OCI-LY3 (cell line): Measurements from ENCODE around the gene COG3.

ENCODE experiments used
- CTCF ChIP-seq: fragments of 200-600, 300-600 bp; sonication (generic); IDR thresholded peaks from 2 replicates; pipeline ENCODE4 v1.5.1; 2014; ENCODE audit warnings: antibody characterized with exemption, low read length, low read depth
- EZH2phosphoT487 ChIP-seq: fragments of 200-600 bp; shearing (Covaris generic); IDR thresholded peaks from 2 replicates; pipeline ENCODE4 v1.6.1; 2018; ENCODE audit warnings: antibody characterized with exemption, mixed run types, low read depth

GRCh38 chr13:45503658-45504057, 38.9 kb downstream of the COG3 start:
- no peak for TF ChIP-seq CTCF
- no peak for TF ChIP-seq EZH2phosphoT487
